ENCODE data around the gene ORC3. TPM values are rescaled to one million over a fixed set of nuclear protein-coding genes. Genes with fewer than 3 reads are reported as not detected.
A peak's percentile ranks its signal among the peaks of the same experiment; 100 is the strongest.

The ORC3 gene
- total RNA-seq, 4 donors from 2014 or later = 6.2 to 43.9 (median 24.8) TPM

DNA sequence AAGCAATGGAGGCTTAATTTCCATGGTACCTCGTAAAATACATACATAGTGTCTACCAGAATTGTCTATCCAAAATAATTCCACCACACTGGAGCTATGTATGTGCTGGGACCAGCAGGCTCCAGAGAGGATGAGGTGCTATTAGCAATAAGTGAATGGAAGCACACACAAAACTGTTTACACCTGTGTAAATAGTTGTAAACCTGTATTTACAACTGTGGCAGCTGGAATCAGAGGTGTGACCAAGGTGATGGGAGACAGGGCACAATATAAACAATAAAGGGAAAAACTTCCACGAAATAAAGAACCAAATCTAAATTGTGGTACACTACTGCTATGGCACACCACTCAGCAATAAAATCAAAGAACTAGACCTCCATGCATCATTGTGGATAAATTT lies 14.5 kb upstream of the ORC3 start:
- no peaks in the 10 kb centered on the region for H3K9me3 ChIP-seq
- no peaks in the 10 kb centered on the region for H3K27me3 ChIP-seq
- peak overlapping the region; percentile 28 to 75 for H3K27ac ChIP-seq
- H3K4me1 ChIP-seq = peaks cover 9 to 15% of the 10 kb centered on the region in 2 donors
- H3K4me3 ChIP-seq = no peak overlapping the region
- no peak for DNase-seq
- H3K36me3 ChIP-seq = no peaks in the 10 kb centered on the region
- TF ChIP-seq POLR2A (IDR thresholded peaks at IDR 0.05) = no peak
- TF ChIP-seq, protein P1, sequence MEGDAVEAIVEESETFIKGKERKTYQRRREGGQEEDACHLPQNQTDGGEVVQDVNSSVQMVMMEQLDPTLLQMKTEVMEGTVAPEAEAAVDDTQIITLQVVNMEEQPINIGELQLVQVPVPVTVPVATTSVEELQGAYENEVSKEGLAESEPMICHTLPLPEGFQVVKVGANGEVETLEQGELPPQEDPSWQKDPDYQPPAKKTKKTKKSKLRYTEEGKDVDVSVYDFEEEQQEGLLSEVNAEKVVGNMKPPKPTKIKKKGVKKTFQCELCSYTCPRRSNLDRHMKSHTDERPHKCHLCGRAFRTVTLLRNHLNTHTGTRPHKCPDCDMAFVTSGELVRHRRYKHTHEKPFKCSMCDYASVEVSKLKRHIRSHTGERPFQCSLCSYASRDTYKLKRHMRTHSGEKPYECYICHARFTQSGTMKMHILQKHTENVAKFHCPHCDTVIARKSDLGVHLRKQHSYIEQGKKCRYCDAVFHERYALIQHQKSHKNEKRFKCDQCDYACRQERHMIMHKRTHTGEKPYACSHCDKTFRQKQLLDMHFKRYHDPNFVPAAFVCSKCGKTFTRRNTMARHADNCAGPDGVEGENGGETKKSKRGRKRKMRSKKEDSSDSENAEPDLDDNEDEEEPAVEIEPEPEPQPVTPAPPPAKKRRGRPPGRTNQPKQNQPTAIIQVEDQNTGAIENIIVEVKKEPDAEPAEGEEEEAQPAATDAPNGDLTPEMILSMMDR (IDR thresholded peaks at IDR 0.05) = no peak
- intact Hi-C loops (cut with DNase I; ENCODE audit: low total_unique reads) = no loop called here

DNA sequence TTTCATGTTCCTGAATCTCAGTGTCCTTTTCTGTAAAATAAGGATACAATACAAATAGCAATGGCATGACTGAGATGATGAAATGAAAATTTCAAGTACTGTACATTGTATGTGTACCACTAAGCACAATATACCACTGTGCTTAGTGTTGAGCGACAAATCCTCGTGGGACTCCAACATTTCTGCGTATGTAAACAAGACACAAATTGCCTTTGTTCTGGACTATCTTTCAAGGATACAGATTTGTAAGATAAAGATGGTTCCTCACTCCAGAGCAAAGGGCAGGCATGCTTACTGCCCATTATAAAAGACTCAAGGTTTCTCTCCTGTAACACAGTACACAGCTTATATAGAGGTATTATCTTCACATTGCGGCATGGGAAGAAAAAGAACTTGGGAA lies 6.1 kb upstream of the ORC3 start:
- intact Hi-C loops (cut with DNase I; ENCODE audit: low total_unique reads) = no loop called here

DNA sequence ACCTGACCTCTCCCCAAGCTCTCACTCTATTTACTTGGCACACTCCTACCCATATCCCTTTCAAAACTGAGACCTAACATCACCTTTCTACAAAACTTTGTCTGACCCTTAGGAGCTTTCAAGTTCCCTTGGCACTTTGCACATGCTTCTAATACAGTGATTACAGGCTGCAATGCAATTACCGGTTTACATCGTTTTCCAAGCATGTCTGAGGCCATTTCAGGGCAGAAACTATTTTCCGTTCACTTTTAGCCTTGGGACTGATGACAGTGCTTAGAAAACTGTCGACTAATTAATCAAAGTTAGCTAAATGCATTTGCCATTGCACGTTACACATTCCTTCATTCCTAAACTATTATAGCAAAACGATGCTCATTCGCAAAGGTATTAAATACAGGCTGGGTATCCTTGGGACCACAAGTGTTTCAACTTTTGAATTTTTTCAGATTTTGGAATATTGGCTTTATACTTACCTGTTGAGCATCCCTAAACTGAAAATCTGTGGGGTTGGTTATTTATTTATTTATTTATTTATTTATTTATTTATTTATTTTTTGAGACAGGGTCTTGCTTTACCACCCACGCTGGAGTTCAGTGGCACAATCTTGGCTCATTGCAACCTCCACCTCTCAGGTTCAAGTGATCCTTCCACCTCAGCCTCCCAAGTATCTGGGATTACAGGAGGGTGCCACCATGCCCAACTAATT lies 3.4 kb upstream of the ORC3 start:
- H3K4me1 ChIP-seq = peaks cover 4 to 14% of the 10 kb centered on the region in 2 donors

More for the DNA sequence above, 6.1 kb upstream of the ORC3 start:
- Histone ChIP-seq H3K4me3 (no peak overlapping the region), H3K36me3 (no peaks in the 10 kb centered on the region), H3K9me3 (no peaks in the 10 kb centered on the region), H3K4me1 (peaks cover 0 to 13% of the 10 kb centered on the region in 2 donors), H3K27me3 (no peaks in the 10 kb centered on the region), H3K27ac (no peak overlapping the region)
- no peak for DNase-seq
- no peak for TF ChIP-seq POLR2A (IDR thresholded peaks at IDR 0.05)
- TF ChIP-seq, protein P1 (IDR thresholded peaks at IDR 0.05) = no peak

DNA sequence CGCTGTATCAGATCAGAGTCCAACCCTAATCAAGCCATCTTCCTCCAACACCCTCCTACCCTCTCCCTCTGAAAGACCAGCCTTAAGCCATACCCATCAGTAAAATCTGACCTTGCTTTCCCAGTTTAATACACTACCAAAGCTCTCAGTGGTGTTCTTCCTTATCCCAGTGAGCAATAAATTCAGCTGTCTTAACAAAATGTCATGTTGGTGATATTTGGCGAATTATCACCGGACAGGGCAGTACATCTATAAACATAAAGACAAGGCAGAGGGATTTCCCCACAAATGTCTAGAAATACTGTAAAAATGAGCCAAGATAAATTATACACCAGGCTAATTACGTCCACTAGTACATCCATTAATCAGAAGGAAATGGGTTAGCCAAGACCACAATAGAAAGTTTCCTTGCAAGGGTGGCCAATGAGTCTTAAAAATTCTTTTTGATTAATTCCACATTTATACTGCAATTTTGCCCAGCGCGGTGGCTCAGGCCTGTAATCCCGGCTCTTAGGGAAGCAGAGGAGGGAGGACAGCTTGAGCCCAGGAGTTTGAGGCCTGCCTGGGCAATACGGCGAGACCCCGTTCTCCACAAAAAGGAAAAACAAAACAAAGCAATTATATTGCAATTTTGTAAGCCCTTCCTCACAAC lies 1.1 kb upstream of the ORC3 start:
- TF ChIP-seq POLR2A (IDR thresholded peaks at IDR 0.05) = no peak
- TF ChIP-seq, protein P1 (IDR thresholded peaks at IDR 0.05) = no peak
- DNase-seq = no peak
- peaks cover 8 to 14% of the 10 kb centered on the region in 2 donors for H3K4me1 ChIP-seq
- H3K9me3 ChIP-seq = no peaks in the 10 kb centered on the region
- H3K4me3 ChIP-seq = peak overlapping the region; percentile 58 to 87
- intact Hi-C loops (cut with DNase I; ENCODE audit: low total_unique reads) = no loop called here
- no peaks in the 10 kb centered on the region for H3K36me3 ChIP-seq
- H3K27ac ChIP-seq = peak overlapping the region; percentile 71 to 85
- no peaks in the 10 kb centered on the region for H3K27me3 ChIP-seq

More for the DNA sequence above, 3.4 kb upstream of the ORC3 start:
- intact Hi-C loops (cut with DNase I; ENCODE audit: low total_unique reads) = no loop called here
- DNase-seq = no peak
- no peak overlapping the region for H3K27ac ChIP-seq
- H3K36me3 ChIP-seq = no peaks in the 10 kb centered on the region
- H3K27me3 ChIP-seq = no peaks in the 10 kb centered on the region
- H3K4me3 ChIP-seq = no peak overlapping the region
- H3K9me3 ChIP-seq = no peaks in the 10 kb centered on the region
- TF ChIP-seq, protein P1 (IDR thresholded peaks at IDR 0.05) = no peak
- TF ChIP-seq POLR2A (IDR thresholded peaks at IDR 0.05) = no peak

DNA sequence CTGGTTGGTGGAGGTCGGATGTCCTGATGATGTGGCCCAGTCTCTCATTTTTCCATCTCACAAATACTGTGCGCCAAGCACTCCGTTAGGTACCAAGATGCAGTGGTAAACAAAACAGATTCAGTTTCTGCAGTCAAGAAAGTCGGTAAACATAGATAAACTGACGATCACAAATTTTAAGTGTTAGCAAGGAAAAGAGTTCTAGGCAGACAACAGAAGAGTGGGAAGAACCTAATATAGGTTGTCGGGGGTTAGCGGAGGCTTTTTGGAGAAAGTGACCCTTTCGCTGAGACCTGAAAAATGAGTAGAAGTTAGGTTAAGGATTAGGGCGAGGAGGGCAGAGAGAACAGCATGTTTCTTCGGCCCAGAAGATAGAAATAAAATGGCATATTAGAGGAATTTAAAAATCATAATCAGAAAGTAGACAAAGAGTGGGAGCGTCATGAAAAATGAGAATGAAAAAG lies 514 bp downstream of the ORC3 start:
- Histone ChIP-seq H3K4me1 (peaks cover 8 to 14% of the 10 kb centered on the region in 2 donors), H3K9me3 (no peaks in the 10 kb centered on the region), H3K27ac (peak overlapping the region; percentile 71 to 85), H3K4me3 (peak overlapping the region; percentile 58 to 87), H3K36me3 (no peaks in the 10 kb centered on the region), H3K27me3 (no peaks in the 10 kb centered on the region)
- intact Hi-C loops (cut with DNase I; ENCODE audit: low total_unique reads) = no loop called here
- DNase-seq = no peak
- TF ChIP-seq, protein P1 (IDR thresholded peaks at IDR 0.05) = no peak
- no peak for TF ChIP-seq POLR2A (IDR thresholded peaks at IDR 0.05)

All from uterus (tissue), 4 donors.